GM23338 (cell line): ENCODE results near the gene CHCHD6. TPM values are rescaled to one million over a fixed set of nuclear protein-coding genes. Genes with fewer than 3 reads are reported as not detected.

Experiments
- ATAC-seq: fragments of 200-7000 bp; cut with Tn5 transposase; 3 replicates; pipeline ENCODE4 v1.9.1; 2020
- DNase-seq: peaks from one replicate; pipeline ENCODE4 v3.0.0-alpha.2; 2015; ENCODE audit warnings: low spot score
- H2AFZ ChIP-seq: fragments of 200-600 bp; sonication (generic); 2 replicates; pipeline ENCODE4 v1.8.0; 2016; ENCODE audit warnings: antibody characterized with exemption, mild to moderate bottlenecking, moderate library complexity
- H3F3A ChIP-seq: fragments of 200-600 bp; sonication (generic); replicated peaks from 2 replicates; pipeline ENCODE4 v1.8.0; 2017; ENCODE audit warnings: antibody characterized with exemption, mixed run types, low read depth
- H3K27ac ChIP-seq: fragments of 200-600 bp; sonication (generic); 2 replicates; pipeline ENCODE4 v1.6.1; 2016; ENCODE audit warnings: low read depth
- H3K27me3 ChIP-seq: fragments of 200-600 bp; sonication (generic); 2 replicates; pipeline ENCODE4 v1.8.0; 2016; ENCODE audit warnings: mild to moderate bottlenecking, mixed run types, moderate library complexity; ENCODE audit not compliant: insufficient read depth
- H3K36me3 ChIP-seq: fragments of 200-600 bp; sonication (generic); 2 replicates; pipeline ENCODE4 v1.8.0; 2016; ENCODE audit warnings: mild to moderate bottlenecking; ENCODE audit not compliant: insufficient read depth
- H3K4me1 ChIP-seq: fragments of 200-600 bp; sonication (generic); 2 replicates; pipeline ENCODE4 v1.8.0; 2016; ENCODE audit warnings: mild to moderate bottlenecking, moderate library complexity; ENCODE audit not compliant: insufficient read depth
- H3K4me2 ChIP-seq: fragments of 200-600 bp; sonication (generic); 2 replicates; pipeline ENCODE4 v1.7.1; 2017; ENCODE audit warnings: mixed run types
- H3K4me3 ChIP-seq: fragments of 200-600 bp; sonication (generic); 2 replicates; pipeline ENCODE4 v1.6.1; 2016; ENCODE audit warnings: mixed run types
- H3K79me2 ChIP-seq: fragments of 200-600 bp; sonication (generic); replicated peaks from 2 replicates; pipeline ENCODE4 v1.8.0; 2017; ENCODE audit warnings: mild to moderate bottlenecking; ENCODE audit not compliant: insufficient read depth
- H3K9me2 ChIP-seq: fragments of 200-600 bp; sonication (generic); 2 replicates; pipeline ENCODE4 v1.8.0; 2017; ENCODE audit not compliant: insufficient read depth
- H4K20me1 ChIP-seq: fragments of 200-600 bp; sonication (generic); replicated peaks from 2 replicates; pipeline ENCODE4 v1.8.0; 2017; ENCODE audit warnings: mild to moderate bottlenecking; ENCODE audit not compliant: insufficient read depth
- H3K27ac Mint-ChIP-seq: 2 replicates; pipeline ENCODE4 v1.8.0; 2020; ENCODE audit warnings: inconsistent platforms, mild to moderate bottlenecking, moderate library complexity, mixed read lengths
- H3K27me3 Mint-ChIP-seq: 3 replicates; pipeline ENCODE4 v1.8.0; 2022; ENCODE audit warnings: low read depth, mild to moderate bottlenecking, moderate library complexity, mixed read lengths, inconsistent platforms; ENCODE audit not compliant: insufficient read depth, poor library complexity
- H3K36me3 Mint-ChIP-seq: 3 replicates; pipeline ENCODE4 v1.8.0; 2021; ENCODE audit warnings: low read depth, mild to moderate bottlenecking, inconsistent platforms, moderate library complexity, mixed read lengths
- H3K4me1 Mint-ChIP-seq: 3 replicates; pipeline ENCODE4 v1.8.0; 2020; ENCODE audit warnings: mild to moderate bottlenecking, inconsistent platforms, mixed read lengths
- H3K4me3 Mint-ChIP-seq: 3 replicates; pipeline ENCODE4 v1.8.0; 2021; ENCODE audit warnings: moderate library complexity, mild to moderate bottlenecking, inconsistent platforms, mixed read lengths
- H3K9me3 Mint-ChIP-seq: 3 replicates; pipeline ENCODE4 v1.8.0; 2020; ENCODE audit warnings: moderate library complexity, mild to moderate bottlenecking, inconsistent platforms, mixed read lengths
- CREB1 ChIP-seq: fragments of 250-450 bp; sonication (Bioruptor Pico); IDR thresholded peaks from 2 replicates; pipeline ENCODE4 v1.5.0; 2020; ENCODE audit warnings: low read depth, mild to moderate bottlenecking, moderate library complexity
- EZH2phosphoT487 ChIP-seq: fragments of 200-600 bp; sonication (generic); IDR thresholded peaks from one replicate; pipeline ENCODE4 v1.8.1; 2018; ENCODE audit warnings: antibody characterized with exemption; ENCODE audit not compliant: unreplicated experiment
- NANOG ChIP-seq: IDR thresholded peaks from 2 replicates; pipeline ENCODE4 v1.6.1; 2016; ENCODE audit warnings: antibody characterized with exemption, borderline replicate concordance
- POLR2AphosphoS5 ChIP-seq: IDR thresholded peaks from 2 replicates; pipeline ENCODE4 v1.6.1; 2016; ENCODE audit warnings: antibody characterized with exemption, low read depth
- ZNF114 ChIP-seq: fragments of 250-450 bp; sonication (Bioruptor Pico); IDR thresholded peaks from 2 replicates; pipeline ENCODE4 v1.5.0; 2020; ENCODE audit warnings: mild to moderate bottlenecking, moderate library complexity
- polyA plus RNA-seq: library from polyadenylated mRNA; unstranded; fragments of >200 nt; fragmentation: Nextera tagmentation; extraction: Ambion mirVana; gene quantifications from 2 replicates; pipeline ENCODE4 v1.2.1, GENCODE V29; 2016
- total RNA-seq: library from RNA; depleted of rRNA; stranded (reverse); fragments of >200 nt; shearing (Covaris generic); gene quantifications from 2 replicates; pipeline ENCODE4 v1.2.3, GENCODE V29; 2014
- TF ChIP-seq, protein P1 (sequence below): IDR thresholded peaks from one replicate; pipeline ENCODE4 v1.6.1; 2018; ENCODE audit warnings: antibody characterized with exemption; ENCODE audit not compliant: unreplicated experiment
- TF ChIP-seq, protein P2 (sequence below): fragments of 250-450 bp; sonication (Bioruptor Pico); IDR thresholded peaks from 2 replicates; pipeline ENCODE4 v1.5.0; 2020; ENCODE audit warnings: mild to moderate bottlenecking, moderate library complexity
- TF ChIP-seq, protein P3 (sequence below), 2 experiments: fragments of 200-600 bp in 1 of 2; sonication (generic) in 1 of 2; conservative IDR thresholded peaks; 2 replicates each; pipeline versions ENCODE4 v1.5.1 to v1.6.1; 2016 to 2017; ENCODE audit warnings: antibody characterized with exemption in 2 of 2, low read depth in 2 of 2, mild to moderate bottlenecking in 2 of 2, moderate library complexity in 1 of 2

CHCHD6 gene
- total and polyA plus RNA-seq, 2 experiments from 2014 or later, result 28.8 to 43.0 TPM

DNA sequence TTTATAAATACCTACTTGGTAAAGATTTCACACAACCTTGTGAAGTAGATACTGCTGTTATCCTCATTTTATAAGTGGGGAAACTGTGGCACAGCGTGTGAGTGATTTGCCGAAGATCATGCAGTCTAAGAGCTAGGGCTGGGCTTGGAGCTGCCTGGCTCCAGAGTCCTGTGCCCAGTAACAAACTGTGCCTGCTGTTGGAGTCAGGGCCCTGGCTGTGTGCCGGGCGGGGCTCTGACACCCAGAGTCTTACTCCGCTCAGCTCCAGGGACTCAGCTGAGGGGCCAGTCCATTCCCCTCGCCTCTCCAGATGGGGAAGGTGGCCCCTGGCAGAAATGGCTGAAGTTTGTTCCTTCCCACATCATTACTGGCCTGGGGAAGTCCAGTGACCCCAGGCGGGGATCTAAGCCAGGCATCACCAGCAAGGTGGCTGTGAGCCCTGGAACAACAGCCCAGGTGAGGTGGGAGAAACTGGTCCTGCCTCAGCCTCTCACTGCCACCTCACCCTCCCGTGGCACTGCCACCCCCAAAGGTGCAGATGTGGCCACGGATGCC, 261.6 kb downstream of the CHCHD6 start:
- no peaks in the 10 kb centered on the region for H3K79me2 ChIP-seq
- DNase-seq, result no peak
- peaks cover 31% of the 10 kb centered on the region for H3K4me1 Mint-ChIP-seq
- H3K27ac Mint-ChIP-seq, result no peak overlapping the region
- H3K27me3 Mint-ChIP-seq, result peaks cover 9% of the 10 kb centered on the region
- no peaks in the 10 kb centered on the region for H3K9me3 Mint-ChIP-seq
- no peaks in the 10 kb centered on the region for H3K36me3 Mint-ChIP-seq
- no peak overlapping the region for H3K4me3 Mint-ChIP-seq
- H3K9me2 ChIP-seq, result no peaks in the 10 kb centered on the region
- no peaks in the 10 kb centered on the region; the same call in 1 of the 2 replicates for H4K20me1 ChIP-seq
- ATAC-seq, result no peak
- H3F3A ChIP-seq, result no peaks in the 10 kb centered on the region
- H3K4me1 ChIP-seq, result no peaks in the 10 kb centered on the region
- TF ChIP-seq NANOG (no peak), ZNF114 (no peak), CREB1 (CRISPR knock-in tag) (no peak), POLR2AphosphoS5 (no peak), EZH2phosphoT487 (no peak)
- TF ChIP-seq, protein P1, sequence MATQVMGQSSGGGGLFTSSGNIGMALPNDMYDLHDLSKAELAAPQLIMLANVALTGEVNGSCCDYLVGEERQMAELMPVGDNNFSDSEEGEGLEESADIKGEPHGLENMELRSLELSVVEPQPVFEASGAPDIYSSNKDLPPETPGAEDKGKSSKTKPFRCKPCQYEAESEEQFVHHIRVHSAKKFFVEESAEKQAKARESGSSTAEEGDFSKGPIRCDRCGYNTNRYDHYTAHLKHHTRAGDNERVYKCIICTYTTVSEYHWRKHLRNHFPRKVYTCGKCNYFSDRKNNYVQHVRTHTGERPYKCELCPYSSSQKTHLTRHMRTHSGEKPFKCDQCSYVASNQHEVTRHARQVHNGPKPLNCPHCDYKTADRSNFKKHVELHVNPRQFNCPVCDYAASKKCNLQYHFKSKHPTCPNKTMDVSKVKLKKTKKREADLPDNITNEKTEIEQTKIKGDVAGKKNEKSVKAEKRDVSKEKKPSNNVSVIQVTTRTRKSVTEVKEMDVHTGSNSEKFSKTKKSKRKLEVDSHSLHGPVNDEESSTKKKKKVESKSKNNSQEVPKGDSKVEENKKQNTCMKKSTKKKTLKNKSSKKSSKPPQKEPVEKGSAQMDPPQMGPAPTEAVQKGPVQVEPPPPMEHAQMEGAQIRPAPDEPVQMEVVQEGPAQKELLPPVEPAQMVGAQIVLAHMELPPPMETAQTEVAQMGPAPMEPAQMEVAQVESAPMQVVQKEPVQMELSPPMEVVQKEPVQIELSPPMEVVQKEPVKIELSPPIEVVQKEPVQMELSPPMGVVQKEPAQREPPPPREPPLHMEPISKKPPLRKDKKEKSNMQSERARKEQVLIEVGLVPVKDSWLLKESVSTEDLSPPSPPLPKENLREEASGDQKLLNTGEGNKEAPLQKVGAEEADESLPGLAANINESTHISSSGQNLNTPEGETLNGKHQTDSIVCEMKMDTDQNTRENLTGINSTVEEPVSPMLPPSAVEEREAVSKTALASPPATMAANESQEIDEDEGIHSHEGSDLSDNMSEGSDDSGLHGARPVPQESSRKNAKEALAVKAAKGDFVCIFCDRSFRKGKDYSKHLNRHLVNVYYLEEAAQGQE, result no peak
- TF ChIP-seq, protein P2, sequence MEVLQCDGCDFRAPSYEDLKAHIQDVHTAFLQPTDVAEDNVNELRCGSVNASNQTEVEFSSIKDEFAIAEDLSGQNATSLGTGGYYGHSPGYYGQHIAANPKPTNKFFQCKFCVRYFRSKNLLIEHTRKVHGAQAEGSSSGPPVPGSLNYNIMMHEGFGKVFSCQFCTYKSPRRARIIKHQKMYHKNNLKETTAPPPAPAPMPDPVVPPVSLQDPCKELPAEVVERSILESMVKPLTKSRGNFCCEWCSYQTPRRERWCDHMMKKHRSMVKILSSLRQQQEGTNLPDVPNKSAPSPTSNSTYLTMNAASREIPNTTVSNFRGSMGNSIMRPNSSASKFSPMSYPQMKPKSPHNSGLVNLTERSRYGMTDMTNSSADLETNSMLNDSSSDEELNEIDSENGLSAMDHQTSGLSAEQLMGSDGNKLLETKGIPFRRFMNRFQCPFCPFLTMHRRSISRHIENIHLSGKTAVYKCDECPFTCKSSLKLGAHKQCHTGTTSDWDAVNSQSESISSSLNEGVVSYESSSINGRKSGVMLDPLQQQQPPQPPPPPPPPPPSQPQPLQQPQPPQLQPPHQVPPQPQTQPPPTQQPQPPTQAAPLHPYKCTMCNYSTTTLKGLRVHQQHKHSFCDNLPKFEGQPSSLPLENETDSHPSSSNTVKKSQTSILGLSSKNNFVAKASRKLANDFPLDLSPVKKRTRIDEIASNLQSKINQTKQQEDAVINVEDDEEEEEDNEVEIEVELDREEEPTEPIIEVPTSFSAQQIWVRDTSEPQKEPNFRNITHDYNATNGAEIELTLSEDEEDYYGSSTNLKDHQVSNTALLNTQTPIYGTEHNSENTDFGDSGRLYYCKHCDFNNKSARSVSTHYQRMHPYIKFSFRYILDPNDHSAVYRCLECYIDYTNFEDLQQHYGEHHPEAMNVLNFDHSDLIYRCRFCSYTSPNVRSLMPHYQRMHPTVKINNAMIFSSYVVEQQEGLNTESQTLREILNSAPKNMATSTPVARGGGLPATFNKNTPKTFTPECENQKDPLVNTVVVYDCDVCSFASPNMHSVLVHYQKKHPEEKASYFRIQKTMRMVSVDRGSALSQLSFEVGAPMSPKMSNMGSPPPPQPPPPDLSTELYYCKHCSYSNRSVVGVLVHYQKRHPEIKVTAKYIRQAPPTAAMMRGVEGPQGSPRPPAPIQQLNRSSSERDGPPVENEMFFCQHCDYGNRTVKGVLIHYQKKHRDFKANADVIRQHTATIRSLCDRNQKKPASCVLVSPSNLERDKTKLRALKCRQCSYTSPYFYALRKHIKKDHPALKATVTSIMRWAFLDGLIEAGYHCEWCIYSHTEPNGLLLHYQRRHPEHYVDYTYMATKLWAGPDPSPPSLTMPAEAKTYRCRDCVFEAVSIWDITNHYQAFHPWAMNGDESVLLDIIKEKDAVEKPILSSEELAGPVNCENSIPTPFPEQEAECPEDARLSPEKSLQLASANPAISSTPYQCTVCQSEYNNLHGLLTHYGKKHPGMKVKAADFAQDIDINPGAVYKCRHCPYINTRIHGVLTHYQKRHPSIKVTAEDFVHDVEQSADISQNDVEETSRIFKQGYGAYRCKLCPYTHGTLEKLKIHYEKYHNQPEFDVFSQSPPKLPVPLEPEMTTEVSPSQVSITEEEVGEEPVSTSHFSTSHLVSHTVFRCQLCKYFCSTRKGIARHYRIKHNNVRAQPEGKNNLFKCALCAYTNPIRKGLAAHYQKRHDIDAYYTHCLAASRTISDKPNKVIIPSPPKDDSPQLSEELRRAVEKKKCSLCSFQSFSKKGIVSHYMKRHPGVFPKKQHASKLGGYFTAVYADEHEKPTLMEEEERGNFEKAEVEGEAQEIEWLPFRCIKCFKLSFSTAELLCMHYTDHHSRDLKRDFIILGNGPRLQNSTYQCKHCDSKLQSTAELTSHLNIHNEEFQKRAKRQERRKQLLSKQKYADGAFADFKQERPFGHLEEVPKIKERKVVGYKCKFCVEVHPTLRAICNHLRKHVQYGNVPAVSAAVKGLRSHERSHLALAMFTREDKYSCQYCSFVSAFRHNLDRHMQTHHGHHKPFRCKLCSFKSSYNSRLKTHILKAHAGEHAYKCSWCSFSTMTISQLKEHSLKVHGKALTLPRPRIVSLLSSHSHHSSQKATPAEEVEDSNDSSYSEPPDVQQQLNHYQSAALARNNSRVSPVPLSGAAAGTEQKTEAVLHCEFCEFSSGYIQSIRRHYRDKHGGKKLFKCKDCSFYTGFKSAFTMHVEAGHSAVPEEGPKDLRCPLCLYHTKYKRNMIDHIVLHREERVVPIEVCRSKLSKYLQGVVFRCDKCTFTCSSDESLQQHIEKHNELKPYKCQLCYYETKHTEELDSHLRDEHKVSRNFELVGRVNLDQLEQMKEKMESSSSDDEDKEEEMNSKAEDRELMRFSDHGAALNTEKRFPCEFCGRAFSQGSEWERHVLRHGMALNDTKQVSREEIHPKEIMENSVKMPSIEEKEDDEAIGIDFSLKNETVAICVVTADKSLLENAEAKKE, result no peak
- TF ChIP-seq, protein P3, sequence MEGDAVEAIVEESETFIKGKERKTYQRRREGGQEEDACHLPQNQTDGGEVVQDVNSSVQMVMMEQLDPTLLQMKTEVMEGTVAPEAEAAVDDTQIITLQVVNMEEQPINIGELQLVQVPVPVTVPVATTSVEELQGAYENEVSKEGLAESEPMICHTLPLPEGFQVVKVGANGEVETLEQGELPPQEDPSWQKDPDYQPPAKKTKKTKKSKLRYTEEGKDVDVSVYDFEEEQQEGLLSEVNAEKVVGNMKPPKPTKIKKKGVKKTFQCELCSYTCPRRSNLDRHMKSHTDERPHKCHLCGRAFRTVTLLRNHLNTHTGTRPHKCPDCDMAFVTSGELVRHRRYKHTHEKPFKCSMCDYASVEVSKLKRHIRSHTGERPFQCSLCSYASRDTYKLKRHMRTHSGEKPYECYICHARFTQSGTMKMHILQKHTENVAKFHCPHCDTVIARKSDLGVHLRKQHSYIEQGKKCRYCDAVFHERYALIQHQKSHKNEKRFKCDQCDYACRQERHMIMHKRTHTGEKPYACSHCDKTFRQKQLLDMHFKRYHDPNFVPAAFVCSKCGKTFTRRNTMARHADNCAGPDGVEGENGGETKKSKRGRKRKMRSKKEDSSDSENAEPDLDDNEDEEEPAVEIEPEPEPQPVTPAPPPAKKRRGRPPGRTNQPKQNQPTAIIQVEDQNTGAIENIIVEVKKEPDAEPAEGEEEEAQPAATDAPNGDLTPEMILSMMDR (conservative IDR thresholded peaks at IDR 0.05; ENCODE audit: low read depth in 2 of 2), result no peak
- H3K27ac ChIP-seq, result no peak overlapping the region
- no peak overlapping the region for H2AFZ ChIP-seq
- H3K36me3 ChIP-seq, result no peaks in the 10 kb centered on the region
- no peaks in the 10 kb centered on the region for H3K27me3 ChIP-seq
- no peak overlapping the region for H3K4me2 ChIP-seq
- H3K4me3 ChIP-seq, result no peak overlapping the region
